Effector memory CD8-positive, alpha-beta T cell (primary cell): ENCODE results near the gene EGLN1.

Experiments used
- ATAC-seq: fragments of 150-1000 bp; cut with Tn5 transposase; replicated peaks from 2 replicates; pipeline ENCODE4 v1.10.0; 2021; ENCODE audit warnings: mild to moderate bottlenecking, moderate library complexity
- DNase-seq, 3 experiments: peaks; one replicate each; pipeline ENCODE4 v3.0.0; 2021
- H3K27ac Mint-ChIP-seq, 2 donors: one replicate each; pipeline ENCODE4 v1.8.0; 2022; ENCODE audit warnings: mild to moderate bottlenecking in 2 of 2, mixed read lengths in 2 of 2, moderate library complexity in 2 of 2
- H3K27me3 Mint-ChIP-seq, 2 donors: one replicate each; pipeline ENCODE4 v1.8.0; 2022; ENCODE audit warnings: mixed read lengths in 2 of 2
- H3K36me3 Mint-ChIP-seq: one replicate; pipeline ENCODE4 v1.8.0; 2022; ENCODE audit warnings: mild to moderate bottlenecking, moderate library complexity, mixed read lengths; ENCODE audit not compliant: insufficient read depth
- H3K4me1 Mint-ChIP-seq, 2 donors: one replicate each; pipeline ENCODE4 v1.8.0; 2022; ENCODE audit warnings: low read depth in 2 of 2, mixed read lengths in 2 of 2
- H3K4me3 Mint-ChIP-seq, 2 donors: one replicate each; pipeline ENCODE4 v1.8.0; 2022; ENCODE audit warnings: mild to moderate bottlenecking in 2 of 2, mixed read lengths in 2 of 2, moderate library complexity in 2 of 2
- H3K9me3 Mint-ChIP-seq, 2 donors: one replicate each; pipeline ENCODE4 v1.8.0; 2022; ENCODE audit warnings: mixed read lengths in 2 of 2

EGLN1 gene

GRCh38 chr1:231401478-231401877, 20.6 kb downstream of the EGLN1 start:
- H3K27me3 Mint-ChIP-seq: no peaks in the 10 kb centered on the region
- H3K4me3 Mint-ChIP-seq: no peak overlapping the region
- peaks cover 4% of the 10 kb centered on the region for H3K36me3 Mint-ChIP-seq
- ATAC-seq (no peak), DNase-seq (no peak)
- no peak overlapping the region for H3K27ac Mint-ChIP-seq
- H3K9me3 Mint-ChIP-seq: no peaks in the 10 kb centered on the region
- peaks cover 16 to 33% of the 10 kb centered on the region in 2 donors for H3K4me1 Mint-ChIP-seq

- H3K4me3 Mint-ChIP-seq: no peak overlapping the region
- peaks cover 31 to 46% of the 10 kb centered on the region in 2 donors for H3K4me1 Mint-ChIP-seq
- H3K27ac Mint-ChIP-seq: no peak overlapping the region
- H3K9me3 Mint-ChIP-seq: no peaks in the 10 kb centered on the region
- ATAC-seq: no peak
- DNase-seq: no peak
- peaks cover 3% of the 10 kb centered on the region for H3K36me3 Mint-ChIP-seq
- H3K27me3 Mint-ChIP-seq: no peaks in the 10 kb centered on the region
Measured at GRCh38 chr1:231397886-231398671, 24.0 kb downstream of the EGLN1 start.

GRCh38 chr1:231396643-231397042, 25.4 kb downstream of the EGLN1 start:
- H3K4me3 Mint-ChIP-seq: peak overlapping the region in 1 of 2 donors; percentile 1
- no peaks in the 10 kb centered on the region for H3K36me3 Mint-ChIP-seq
- DNase-seq: no peak
- H3K4me1 Mint-ChIP-seq: peaks cover 35 to 54% of the 10 kb centered on the region in 2 donors
- H3K27ac Mint-ChIP-seq: no peak overlapping the region
- no peaks in the 10 kb centered on the region for H3K27me3 Mint-ChIP-seq
- no peaks in the 10 kb centered on the region for H3K9me3 Mint-ChIP-seq
- ATAC-seq: no peak

GRCh38 chr1:231395998-231396390, 26.1 kb downstream of the EGLN1 start:
- ATAC-seq: no peak
- Mint-ChIP-seq H3K36me3 (no peaks in the 10 kb centered on the region), H3K4me1 (peaks cover 35 to 54% of the 10 kb centered on the region in 2 donors), H3K27ac (no peak overlapping the region), H3K9me3 (no peaks in the 10 kb centered on the region), H3K27me3 (no peaks in the 10 kb centered on the region), H3K4me3 (no peak overlapping the region)
- no peak for DNase-seq

GRCh38 chr1:231395076-231395997, 26.8 kb downstream of the EGLN1 start:
- no peak for DNase-seq
- H3K4me3 Mint-ChIP-seq: peak overlapping the region in 1 of 2 donors; percentile 13
- no peak overlapping the region for H3K27ac Mint-ChIP-seq
- H3K9me3 Mint-ChIP-seq: no peaks in the 10 kb centered on the region
- peaks cover 38 to 60% of the 10 kb centered on the region in 2 donors for H3K4me1 Mint-ChIP-seq
- ATAC-seq: no peak
- no peaks in the 10 kb centered on the region for H3K27me3 Mint-ChIP-seq
- H3K36me3 Mint-ChIP-seq: no peaks in the 10 kb centered on the region

GRCh38 chr1:231393668-231394067, 28.4 kb downstream of the EGLN1 start:
- DNase-seq (no peak), ATAC-seq (no peak)
- Mint-ChIP-seq H3K4me3 (no peak overlapping the region), H3K36me3 (no peaks in the 10 kb centered on the region), H3K27ac (no peak overlapping the region), H3K4me1 (peaks cover 40 to 63% of the 10 kb centered on the region in 2 donors), H3K9me3 (no peaks in the 10 kb centered on the region), H3K27me3 (no peaks in the 10 kb centered on the region)

- no peak overlapping the region for H3K27ac Mint-ChIP-seq
- peaks cover 2% of the 10 kb centered on the region for H3K36me3 Mint-ChIP-seq
- peaks cover 42 to 63% of the 10 kb centered on the region in 2 donors for H3K4me1 Mint-ChIP-seq
- no peaks in the 10 kb centered on the region for H3K27me3 Mint-ChIP-seq
- ATAC-seq (no peak), DNase-seq (no peak)
- no peaks in the 10 kb centered on the region for H3K9me3 Mint-ChIP-seq
- H3K4me3 Mint-ChIP-seq: no peak overlapping the region
Measured at GRCh38 chr1:231392389-231393131, 29.5 kb downstream of the EGLN1 start.

GRCh38 chr1:231390071-231390470, 32.0 kb downstream of the EGLN1 start:
- H3K4me3 Mint-ChIP-seq: no peak overlapping the region
- peaks cover 9% of the 10 kb centered on the region for H3K36me3 Mint-ChIP-seq
- no peak for DNase-seq
- ATAC-seq: no peak
- H3K9me3 Mint-ChIP-seq: no peaks in the 10 kb centered on the region
- H3K4me1 Mint-ChIP-seq: peaks cover 33 to 56% of the 10 kb centered on the region in 2 donors
- no peak overlapping the region for H3K27ac Mint-ChIP-seq
- H3K27me3 Mint-ChIP-seq: no peaks in the 10 kb centered on the region

- no peaks in the 10 kb centered on the region for H3K9me3 Mint-ChIP-seq
- ATAC-seq: no peak
- no peaks in the 10 kb centered on the region for H3K27me3 Mint-ChIP-seq
- no peak for DNase-seq
- H3K4me3 Mint-ChIP-seq: no peak overlapping the region
- H3K4me1 Mint-ChIP-seq: peaks cover 23 to 40% of the 10 kb centered on the region in 2 donors
- H3K27ac Mint-ChIP-seq: peak overlapping the region; percentile 10 to 51
- H3K36me3 Mint-ChIP-seq: peaks cover 9% of the 10 kb centered on the region
Measured at GRCh38 chr1:231387770-231388669, 34.1 kb downstream of the EGLN1 start.

- ATAC-seq: no peak
- no peaks in the 10 kb centered on the region for H3K27me3 Mint-ChIP-seq
Measured at GRCh38 chr1:231386466-231386865, 35.6 kb downstream of the EGLN1 start.

GRCh38 chr1:231385416-231385748, 36.7 kb downstream of the EGLN1 start:
- Mint-ChIP-seq H3K27ac (no peak overlapping the region), H3K4me1 (peaks cover 18 to 36% of the 10 kb centered on the region in 2 donors), H3K27me3 (no peaks in the 10 kb centered on the region), H3K4me3 (no peak overlapping the region), H3K36me3 (peaks cover 9% of the 10 kb centered on the region), H3K9me3 (no peaks in the 10 kb centered on the region)
- ATAC-seq (no peak), DNase-seq (no peak)

More at GRCh38 chr1:231386466-231386865, 35.6 kb downstream of the EGLN1 start:
- Mint-ChIP-seq H3K36me3 (peaks cover 9% of the 10 kb centered on the region), H3K4me3 (no peak overlapping the region), H3K4me1 (peaks cover 21 to 37% of the 10 kb centered on the region in 2 donors), H3K27ac (peak overlapping the region in 1 of 2 donors; percentile 5), H3K9me3 (no peaks in the 10 kb centered on the region)
- DNase-seq: no peak

GRCh38 chr1:231384696-231385415, 37.2 kb downstream of the EGLN1 start:
- peaks cover 15 to 33% of the 10 kb centered on the region in 2 donors for H3K4me1 Mint-ChIP-seq
- no peak overlapping the region for H3K4me3 Mint-ChIP-seq
- no peaks in the 10 kb centered on the region for H3K9me3 Mint-ChIP-seq
- DNase-seq: no peak
- no peak for ATAC-seq
- H3K27me3 Mint-ChIP-seq: no peaks in the 10 kb centered on the region
- peaks cover 9% of the 10 kb centered on the region for H3K36me3 Mint-ChIP-seq
- no peak overlapping the region for H3K27ac Mint-ChIP-seq
